ENCODE data around the gene CFAP91.

DNA sequence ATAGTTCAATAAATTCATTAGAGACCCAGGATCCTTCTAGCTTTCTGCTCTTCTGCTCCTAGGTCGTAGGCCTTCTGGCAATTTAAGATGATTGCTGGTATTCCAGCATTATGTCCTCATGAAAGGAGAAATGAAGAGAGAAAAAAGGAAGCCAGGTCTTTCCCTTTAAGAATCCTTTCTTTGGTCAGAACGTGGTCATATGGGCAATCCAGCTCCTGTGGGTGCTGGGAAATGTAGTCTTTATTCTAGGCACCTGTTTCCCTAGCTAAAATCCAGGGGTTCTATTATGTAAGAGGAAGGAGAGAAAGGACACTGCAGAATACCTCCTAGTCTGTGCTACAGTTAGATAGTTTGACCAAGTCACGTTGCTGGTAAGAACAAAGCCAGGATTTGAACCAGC, 43.6 kb downstream of the CFAP91 start:
- TF ChIP-seq FOXP2 (optimal IDR thresholded peaks at IDR 0.05; ENCODE audit: control extremely low read depth, extremely low read length, insufficient read depth) (no peak), EZH2 (IDR thresholded peaks at IDR 0.05) (no peak), POLR2AphosphoS5 (IDR thresholded peaks at IDR 0.05; ENCODE audit: borderline replicate concordance, low read depth, low read length) (no peak)

All from SK-N-MC (cell line).